HepG2 (cell line): ENCODE measurements around the gene DBNDD2. TPM values are rescaled to one million over a fixed set of nuclear protein-coding genes. Genes with fewer than 3 reads are reported as not detected.

Experiments
- ARNT ChIP-seq: fragments of 450-650 bp; IDR thresholded peaks from 2 replicates; pipeline ENCODE4 v1.6.1; 2017
- ATF7-NPFF ChIP-seq: sonication (generic); formaldehyde crosslinking; IDR thresholded peaks from 2 replicates; pipeline ENCODE4 v1.8.1; 2023; ENCODE audit warnings: mild to moderate bottlenecking, low read depth, missing genetic modification reagents, moderate library complexity
- CBX1 ChIP-seq: IDR thresholded peaks from one replicate; pipeline ENCODE4 v1.6.1; 2016; ENCODE audit warnings: antibody characterized with exemption, low read depth
- FOXC1 ChIP-seq: sonication (generic); formaldehyde crosslinking; IDR thresholded peaks from 2 replicates; pipeline ENCODE4 v1.8.0; 2022; ENCODE audit warnings: mild to moderate bottlenecking, missing genetic modification reagents, borderline replicate concordance
- HMGA1 ChIP-seq: sonication (generic); formaldehyde crosslinking; conservative IDR thresholded peaks from 2 replicates; pipeline ENCODE4 v1.4.0; 2020; ENCODE audit warnings: missing genetic modification reagents
- HNRNPL ChIP-seq: fragments of 200-400 bp; formaldehyde crosslinking; IDR thresholded peaks from 2 replicates; pipeline ENCODE4 v1.6.1; 2017; ENCODE audit warnings: mild to moderate bottlenecking, low read depth, low read length
- IRF2 ChIP-seq: IDR thresholded peaks from 2 replicates; pipeline ENCODE4 v1.6.1; 2018; ENCODE audit warnings: missing genetic modification reagents, missing compliant biosample characterization
- JUN ChIP-seq: sonication (generic); formaldehyde crosslinking; IDR thresholded peaks from 2 replicates; pipeline ENCODE4 v1.4.0; 2020; ENCODE audit warnings: mild to moderate bottlenecking, missing genetic modification reagents
- KAT7 ChIP-seq: IDR thresholded peaks from 2 replicates; pipeline ENCODE4 v1.6.1; 2018; ENCODE audit warnings: borderline replicate concordance, missing compliant biosample characterization
- MAX ChIP-seq: IDR thresholded peaks from 2 replicates; pipeline ENCODE4 v1.6.1; 2012; ENCODE audit warnings: inconsistent platforms
- MYC ChIP-seq: sonication (generic); formaldehyde crosslinking; IDR thresholded peaks from 2 replicates; pipeline ENCODE4 v1.9.0; 2021; ENCODE audit warnings: missing genetic modification reagents, borderline replicate concordance
- NR3C1 ChIP-seq: sonication (generic); formaldehyde crosslinking; IDR thresholded peaks from 2 replicates; pipeline ENCODE4 v1.4.0; 2020; ENCODE audit warnings: missing genetic modification reagents
- SKI ChIP-seq: fragments of 450-650 bp; IDR thresholded peaks from one replicate; pipeline ENCODE4 v1.6.1; 2018; ENCODE audit warnings: mild to moderate bottlenecking; ENCODE audit not compliant: partially characterized antibody
- SNAPC5 ChIP-seq: sonication (generic); formaldehyde crosslinking; IDR thresholded peaks from 2 replicates; pipeline ENCODE4 v1.8.1; 2023; ENCODE audit warnings: mild to moderate bottlenecking, missing genetic modification reagents, borderline replicate concordance
- TBX2 ChIP-seq: sonication (generic); formaldehyde crosslinking; IDR thresholded peaks from 2 replicates; pipeline ENCODE4 v1.5.0; 2020; ENCODE audit warnings: missing genetic modification reagents, mild to moderate bottlenecking, borderline replicate concordance
- U2AF2 ChIP-seq: fragments of 200-400 bp; formaldehyde crosslinking; IDR thresholded peaks from 2 replicates; pipeline ENCODE4 v1.6.1; 2017; ENCODE audit warnings: low read depth, mild to moderate bottlenecking, low read length
- ZFP41 ChIP-seq: sonication (generic); formaldehyde crosslinking; IDR thresholded peaks from 2 replicates; pipeline ENCODE4 v1.4.0; 2020; ENCODE audit warnings: mild to moderate bottlenecking, missing genetic modification reagents, borderline replicate concordance
- ZFY ChIP-seq: sonication (generic); formaldehyde crosslinking; IDR thresholded peaks from 2 replicates; pipeline ENCODE4 v1.4.0; 2020; ENCODE audit warnings: missing genetic modification reagents
- ZNF142 ChIP-seq: sonication (generic); formaldehyde crosslinking; IDR thresholded peaks from 2 replicates; pipeline ENCODE4 v1.4.0; 2020; ENCODE audit warnings: missing genetic modification reagents
- ZNF296 ChIP-seq: sonication (generic); formaldehyde crosslinking; conservative IDR thresholded peaks from 2 replicates; pipeline ENCODE4 v1.5.0; 2020; ENCODE audit warnings: mild to moderate bottlenecking, missing genetic modification reagents
- ZNF7 ChIP-seq: IDR thresholded peaks from 2 replicates; pipeline ENCODE4 v1.6.1; 2016; ENCODE audit warnings: missing biosample characterization, missing genetic modification reagents
- ZNF83 ChIP-seq: sonication (generic); formaldehyde crosslinking; IDR thresholded peaks from 2 replicates; pipeline ENCODE4 v1.4.0; 2020; ENCODE audit warnings: missing genetic modification reagents, mild to moderate bottlenecking, borderline replicate concordance
- polyA plus RNA-seq, 8 experiments: library from polyadenylated mRNA; depleted of rRNA in 3 of 8; stranded (reverse) in 7 of 8; unstranded in 1 of 8; fragments of >200 nt; fragmentation: Illumina TruSeq in 4 of 8; extraction: Trizol in 4 of 8; gene quantifications; 2 replicates each; pipeline versions ENCODE4 v1.2.1 to v1.2.3, GENCODE V29; 2011 to 2016; ENCODE audit warnings: low read depth in 4 of 8, missing spikeins in 1 of 8, mixed read lengths in 1 of 8; ENCODE audit not compliant: insufficient read depth in 1 of 8
- total RNA-seq, 5 experiments: library from RNA; depleted of rRNA; stranded (reverse); fragments of >200 nt; fragmentation: Illumina TruSeq; extraction: Trizol; gene quantifications; 2 replicates each; pipeline ENCODE4 v1.2.3, GENCODE V29; 2016; ENCODE audit warnings: low read depth in 1 of 5
- TF ChIP-seq, protein P1 (sequence below): sonication (generic); formaldehyde crosslinking; IDR thresholded peaks from 2 replicates; pipeline ENCODE4 v1.4.0; 2020; ENCODE audit warnings: mild to moderate bottlenecking, missing genetic modification reagents

DBNDD2 gene
- total and polyA plus RNA-seq, 2 of the 13 experiments (the other 11 are each of a cell fraction or from before 2014, with no cell fraction given): 16.7 to 47.6 TPM

DNA sequence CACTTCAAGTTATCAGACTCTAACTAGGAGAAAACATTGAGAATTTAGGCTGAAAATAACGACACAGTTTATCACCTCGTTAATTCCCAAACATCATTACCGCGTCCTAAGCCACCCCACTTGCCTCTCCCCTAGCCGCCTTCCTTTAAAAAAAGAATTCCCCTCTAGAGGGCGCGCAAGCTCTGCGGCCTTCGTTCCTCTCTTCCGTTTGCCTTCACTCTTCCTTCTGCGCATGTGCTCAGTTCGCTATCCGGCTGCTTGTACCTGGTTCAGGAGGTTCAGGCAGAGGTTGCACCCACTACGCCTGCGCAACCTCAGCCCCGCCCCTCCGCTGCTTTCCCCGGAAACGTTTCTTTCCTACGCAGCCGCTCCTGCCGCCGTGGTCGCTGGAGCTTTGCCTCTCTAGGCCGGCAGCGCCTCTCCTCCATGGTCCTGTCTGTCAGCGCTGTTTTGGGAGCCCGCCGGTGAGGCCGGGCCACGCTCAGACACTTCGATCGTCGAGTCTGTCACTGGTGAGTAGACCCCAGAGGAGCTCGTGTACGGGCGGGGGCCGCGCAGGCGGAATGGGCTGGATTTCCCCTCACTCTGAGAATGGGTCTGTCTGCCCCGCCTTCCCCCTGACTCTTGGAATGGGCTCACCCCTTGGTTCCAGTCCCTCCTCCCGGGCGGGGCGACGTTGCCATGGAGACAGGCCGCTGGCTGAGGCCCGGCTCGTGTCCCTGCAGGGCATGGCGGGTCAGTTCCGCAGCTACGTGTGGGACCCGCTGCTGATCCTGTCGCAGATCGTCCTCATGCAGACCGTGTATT lies 45.1 kb upstream of the DBNDD2 start, which contains the start of gene SYS1 (continued):
- TF ChIP-seq, protein P1, sequence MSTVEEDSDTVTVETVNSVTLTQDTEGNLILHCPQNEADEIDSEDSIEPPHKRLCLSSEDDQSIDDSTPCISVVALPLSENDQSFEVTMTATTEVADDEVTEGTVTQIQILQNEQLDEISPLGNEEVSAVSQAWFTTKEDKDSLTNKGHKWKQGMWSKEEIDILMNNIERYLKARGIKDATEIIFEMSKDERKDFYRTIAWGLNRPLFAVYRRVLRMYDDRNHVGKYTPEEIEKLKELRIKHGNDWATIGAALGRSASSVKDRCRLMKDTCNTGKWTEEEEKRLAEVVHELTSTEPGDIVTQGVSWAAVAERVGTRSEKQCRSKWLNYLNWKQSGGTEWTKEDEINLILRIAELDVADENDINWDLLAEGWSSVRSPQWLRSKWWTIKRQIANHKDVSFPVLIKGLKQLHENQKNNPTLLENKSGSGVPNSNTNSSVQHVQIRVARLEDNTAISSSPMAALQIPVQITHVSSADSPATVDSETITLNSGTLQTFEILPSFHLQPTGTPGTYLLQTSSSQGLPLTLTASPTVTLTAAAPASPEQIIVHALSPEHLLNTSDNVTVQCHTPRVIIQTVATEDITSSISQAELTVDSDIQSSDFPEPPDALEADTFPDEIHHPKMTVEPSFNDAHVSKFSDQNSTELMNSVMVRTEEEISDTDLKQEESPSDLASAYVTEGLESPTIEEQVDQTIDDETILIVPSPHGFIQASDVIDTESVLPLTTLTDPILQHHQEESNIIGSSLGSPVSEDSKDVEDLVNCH (CRISPR knock-in tag): peak; percentile 63; the same call in 1 of the 2 replicates
- TF ChIP-seq ZNF83 (CRISPR knock-in tag) (peak; percentile 88), ZFP41 (peak; percentile 95; the same call in 1 of the 2 replicates), HNRNPL (peak; percentile 83), MYC (CRISPR knock-in tag) (peak; percentile 78), IRF2 (peak; percentile 93), SKI (peak; percentile 84), ARNT (no peak), JUN (CRISPR knock-in tag) (peak; percentile 87), CBX1 (peak; percentile 74), ZNF142 (no peak), ZNF7 (CRISPR knock-in tag) (no peak), ZNF296 (CRISPR knock-in tag) (no peak), ZFY (CRISPR knock-in tag) (peak; percentile 92), FOXC1 (peak; percentile 98), NR3C1 (CRISPR knock-in tag) (peak; percentile 5; the same call in 1 of the 2 replicates), HMGA1 (CRISPR knock-in tag) (no peak), SNAPC5 (CRISPR knock-in tag) (no peak), TBX2 (CRISPR knock-in tag) (peak; percentile 96), MAX (peak; percentile 96), U2AF2 (peak; percentile 91; the same call in 1 of the 2 replicates), ATF7-NPFF (CRISPR knock-in tag) (peak; percentile 77), KAT7 (CRISPR knock-in tag) (peak; percentile 79)
